ENCODE measurements around the gene TTLL11. TPM values are rescaled to one million over a fixed set of nuclear protein-coding genes. Genes with fewer than 3 reads are reported as not detected.

Gene TTLL11
- total RNA-seq, 1 experiment from 2014 or later = 13.6 TPM

DNA sequence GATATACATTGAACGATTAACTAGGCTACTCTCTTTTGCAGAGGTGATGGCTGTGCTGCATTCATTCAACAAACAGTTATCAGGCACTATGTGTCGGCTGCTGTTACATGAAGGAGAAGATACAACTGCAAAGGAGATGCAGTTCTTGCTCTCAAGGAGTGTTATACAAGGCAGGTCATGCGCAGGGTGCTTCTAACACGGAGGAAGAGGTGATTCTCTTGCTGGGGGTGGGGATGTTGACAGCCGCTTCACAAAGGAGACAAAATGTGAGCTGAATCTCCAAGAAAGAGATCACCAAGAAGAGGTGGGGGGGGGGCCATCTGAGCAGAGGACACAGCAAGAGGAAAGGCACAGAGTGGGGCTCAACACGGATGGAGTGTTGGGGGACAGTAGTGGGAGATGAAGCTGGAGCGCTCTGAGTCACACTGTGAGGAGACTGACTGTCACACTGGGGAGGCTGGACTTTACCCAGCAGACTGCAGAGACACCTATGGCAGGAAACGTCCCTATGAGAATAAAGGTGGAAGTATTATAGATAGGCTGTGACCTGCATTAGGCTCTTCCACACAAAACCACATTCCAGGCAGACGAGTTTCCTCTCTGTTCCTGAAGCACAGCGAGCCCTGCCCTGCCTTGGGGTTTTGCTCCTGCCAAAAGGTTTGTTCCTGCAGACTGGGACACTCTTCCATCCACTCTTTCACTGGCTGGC lies 45.6 kb upstream of the TTLL11 start:
- TF ChIP-seq CTCF (IDR thresholded peaks at IDR 0.05; ENCODE audit: unreplicated experiment) = no peak
- H3K9me3 Mint-ChIP-seq (ENCODE audit: unreplicated experiment) = no peaks in the 10 kb centered on the region
- ChIA-PET CTCF (interaction anchor here (2.8 kb wide), 1 partner anchor 14 kb away, joined by 25 read pairs; no protein-coding TSS in a partner anchor), POLR2A (no interaction called here)
- H3K4me1 Mint-ChIP-seq (ENCODE audit: insufficient read depth, unreplicated experiment) = no peaks in the 10 kb centered on the region
- no peaks in the 10 kb centered on the region for H3K27me3 Mint-ChIP-seq (ENCODE audit: insufficient read depth, unreplicated experiment)
- peaks cover 4% of the 10 kb centered on the region for H3K36me3 Mint-ChIP-seq (ENCODE audit: insufficient read depth, unreplicated experiment)
- DNase-seq (ENCODE audit: unreplicated experiment) = no peak
- intact Hi-C loops (cut with micrococcal nuclease) = no loop called here
- H3K27ac Mint-ChIP-seq (ENCODE audit: low read depth, unreplicated experiment) = no peak overlapping the region
- BruUV-seq (replicated peaks) = no TSS peak
- H3K4me3 Mint-ChIP-seq (ENCODE audit: unreplicated experiment) = no peak overlapping the region

DNA sequence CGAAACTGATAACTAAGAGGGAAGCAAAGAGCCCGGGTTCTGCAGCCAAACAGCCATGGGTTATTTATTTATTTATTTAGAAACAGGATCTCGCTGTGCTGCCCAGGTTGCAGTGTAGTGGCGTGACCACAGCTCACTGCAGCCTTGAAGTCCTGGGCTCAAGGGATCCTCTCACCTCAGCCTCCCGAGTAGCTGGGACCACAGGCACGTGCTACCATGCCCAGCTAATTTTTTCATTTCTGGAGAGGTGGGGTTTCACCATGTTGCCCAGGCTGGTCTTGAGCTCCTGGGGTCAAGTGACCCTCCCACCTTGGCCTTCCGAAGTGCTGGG lies 42.4 kb upstream of the TTLL11 start:
- DNase-seq (ENCODE audit: unreplicated experiment) = no peak
- ChIA-PET POLR2A (interaction anchor here (0.6 to 1.2 kb wide), 3 partner anchors 28 to 133 kb away, joined by 3 read pairs; no protein-coding TSS in a partner anchor), CTCF (interaction anchor here (0.6 to 7.5 kb wide), 5 partner anchors 9 to 1152 kb away, joined by 3 to 75 read pairs (median 4); no protein-coding TSS in a partner anchor)
- H3K27me3 Mint-ChIP-seq (ENCODE audit: insufficient read depth, unreplicated experiment) = no peaks in the 10 kb centered on the region
- intact Hi-C loops (cut with micrococcal nuclease) = no loop called here
- BruUV-seq (replicated peaks) = no TSS peak
- H3K36me3 Mint-ChIP-seq (ENCODE audit: insufficient read depth, unreplicated experiment) = no peaks in the 10 kb centered on the region
- no peak for TF ChIP-seq CTCF (IDR thresholded peaks at IDR 0.05; ENCODE audit: unreplicated experiment)
- no peak overlapping the region for H3K4me3 Mint-ChIP-seq (ENCODE audit: unreplicated experiment)
- no peak overlapping the region for H3K27ac Mint-ChIP-seq (ENCODE audit: low read depth, unreplicated experiment)
- no peaks in the 10 kb centered on the region for H3K4me1 Mint-ChIP-seq (ENCODE audit: insufficient read depth, unreplicated experiment)
- H3K9me3 Mint-ChIP-seq (ENCODE audit: unreplicated experiment) = no peaks in the 10 kb centered on the region

DNA sequence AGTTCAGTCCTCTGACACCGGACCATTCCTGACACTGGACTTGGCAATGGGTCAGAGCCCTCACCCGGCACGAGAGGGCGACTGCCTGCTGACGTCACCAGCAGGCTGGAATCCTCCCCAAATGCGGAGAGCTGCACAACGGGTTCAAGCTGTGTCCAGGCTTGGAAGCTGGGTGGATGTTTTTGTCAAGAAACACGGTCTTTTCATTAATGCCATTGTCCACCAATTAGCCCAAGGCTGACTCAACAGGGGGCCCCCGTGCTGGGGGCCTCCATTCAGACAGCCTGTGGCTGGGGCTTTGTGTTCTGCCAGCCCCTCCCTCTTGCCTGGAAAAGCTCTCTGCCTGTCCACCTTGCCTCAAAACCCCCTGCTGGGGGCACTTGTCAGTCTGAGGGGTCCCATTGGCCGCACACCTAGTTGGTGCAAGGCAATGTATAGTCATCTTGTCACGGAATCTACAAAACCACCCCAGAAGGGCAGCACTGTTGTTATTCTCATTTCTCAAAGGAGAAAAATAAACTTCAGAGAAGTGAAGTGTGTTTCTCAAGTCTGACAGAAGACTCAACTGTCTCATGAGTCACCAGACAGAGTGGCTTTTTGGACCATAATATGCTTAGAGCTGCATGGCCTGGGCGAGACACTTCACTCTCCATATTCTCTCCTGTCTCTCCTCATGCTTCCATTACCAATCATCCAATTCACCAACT lies 41.9 kb upstream of the TTLL11 start:
- H3K4me3 Mint-ChIP-seq (ENCODE audit: unreplicated experiment) = no peak overlapping the region
- POLR2A ChIA-PET = interaction anchor here (0.6 to 1.2 kb wide), 3 partner anchors 28 to 134 kb away, joined by 3 read pairs; no protein-coding TSS in a partner anchor

More for the DNA sequence above, 41.9 kb upstream of the TTLL11 start:
- no peak for DNase-seq (ENCODE audit: unreplicated experiment)
- BruUV-seq (replicated peaks) = no TSS peak
- TF ChIP-seq CTCF (IDR thresholded peaks at IDR 0.05; ENCODE audit: unreplicated experiment) = no peak
- Mint-ChIP-seq H3K36me3 (ENCODE audit: insufficient read depth, unreplicated experiment) (no peaks in the 10 kb centered on the region), H3K27ac (ENCODE audit: low read depth, unreplicated experiment) (no peak overlapping the region), H3K4me1 (ENCODE audit: insufficient read depth, unreplicated experiment) (no peaks in the 10 kb centered on the region), H3K9me3 (ENCODE audit: unreplicated experiment) (no peaks in the 10 kb centered on the region), H3K27me3 (ENCODE audit: insufficient read depth, unreplicated experiment) (no peaks in the 10 kb centered on the region)
- CTCF ChIA-PET = interaction anchor here (0.6 to 7.5 kb wide), 6 partner anchors 12 to 1417 kb away, joined by 3 to 75 read pairs (median 4); no protein-coding TSS in a partner anchor
- intact Hi-C loops (cut with micrococcal nuclease) = no loop called here
